Esophagus squamous epithelium (tissue), 4 donors: ENCODE measurements around the gene ABHD15.

Experiments used
- CTCF ChIP-seq, 6 experiments: fragments of 450-650 bp in 4 of 6; fragments of 200-600 bp in 2 of 6; sonication (generic) in 2 of 6; IDR thresholded peaks; one replicate each; pipeline ENCODE4 v1.5.1; 2016 to 2019; ENCODE audit warnings: antibody characterized with exemption in 6 of 6, mild to moderate bottlenecking in 4 of 6, moderate library complexity in 4 of 6
- POLR2A ChIP-seq, 4 donors: fragments of 450-650 bp; IDR thresholded peaks; one replicate each; pipeline ENCODE4 v1.6.1; 2017; ENCODE audit warnings: antibody characterized with exemption in 4 of 4, mild to moderate bottlenecking in 4 of 4, moderate library complexity in 3 of 4

GRCh38 chr17:29583324-29584248 is 16.7 kb upstream of the ABHD15 start:
- no peak for TF ChIP-seq CTCF (IDR thresholded peaks at IDR 0.05)
- no peak for TF ChIP-seq POLR2A (IDR thresholded peaks at IDR 0.05)
